ENCODE results near the gene IL12RB1. TPM values are rescaled to one million over a fixed set of nuclear protein-coding genes. Genes with fewer than 3 reads are reported as not detected.

Gene IL12RB1
- total RNA-seq, 3 donors from 2014 or later (not counting 1 experiment from before 2014, with no cell fraction given) = 90.1 to 105 (median 95.7) TPM

- Mint-ChIP-seq H3K27me3 (ENCODE audit: low read depth in 2 of 2) (no peaks in the 10 kb centered on the region), H3K4me1 (peaks cover 18 to 28% of the 10 kb centered on the region in 2 donors), H3K4me3 (peak overlapping the region; percentile 85), H3K36me3 (no peaks in the 10 kb centered on the region), H3K9me3 (no peaks in the 10 kb centered on the region), H3K27ac (peak overlapping the region; percentile 36 to 87)
- Histone ChIP-seq H3K9me3 (ENCODE audit: control insufficient read depth, insufficient read depth, low read length) (no peaks in the 10 kb centered on the region), H3K36me3 (ENCODE audit: control insufficient read depth, insufficient read depth, low read length) (no peaks in the 10 kb centered on the region), H3K27ac (ENCODE audit: low read length) (peak overlapping the region; percentile 65), H3K4me3 (ENCODE audit: low read length) (peak overlapping the region; percentile 37), H3K27me3 (ENCODE audit: control insufficient read depth, insufficient read depth, low read length) (no peaks in the 10 kb centered on the region), H3K4me1 (ENCODE audit: control insufficient read depth, insufficient read depth, low read length) (peaks cover 36% of the 10 kb centered on the region)
- ATAC-seq (peak in 2 of 3 donors; percentile 18 to 28), DNase-seq (peak; percentile 42 to 70)
- intact Hi-C loops (cut with micrococcal nuclease) = no loop called here
- TF ChIP-seq CTCF (IDR thresholded peaks at IDR 0.05) = no peak
- WGBS (ENCODE audit: insufficient coverage) = 2% methylated on average over 34 of the region's 34 CpGs
These were observed 12.3 kb upstream of the IL12RB1 start for GRCh38 chr19:18098891-18099622.

- peaks cover 18 to 24% of the 10 kb centered on the region in 2 donors for H3K4me1 Mint-ChIP-seq
- H3K4me1 ChIP-seq (ENCODE audit: control insufficient read depth, insufficient read depth, low read length) = peaks cover 31% of the 10 kb centered on the region
- no peaks in the 10 kb centered on the region for H3K36me3 ChIP-seq (ENCODE audit: control insufficient read depth, insufficient read depth, low read length)
- peak overlapping the region; percentile 37 for H3K4me3 ChIP-seq (ENCODE audit: low read length)
- WGBS (ENCODE audit: insufficient coverage) = 28% methylated on average over 21 of the region's 22 CpGs
- peak overlapping the region; percentile 65 for H3K27ac ChIP-seq (ENCODE audit: low read length)
- H3K27ac Mint-ChIP-seq = peak overlapping the region; percentile 16 to 87
- H3K27me3 ChIP-seq (ENCODE audit: control insufficient read depth, insufficient read depth, low read length) = no peaks in the 10 kb centered on the region
- ATAC-seq (no peak), DNase-seq (no peak)
- no peak for TF ChIP-seq CTCF (IDR thresholded peaks at IDR 0.05)
- intact Hi-C loops (cut with micrococcal nuclease) = no loop called here
- no peaks in the 10 kb centered on the region for H3K36me3 Mint-ChIP-seq
- H3K27me3 Mint-ChIP-seq (ENCODE audit: low read depth in 2 of 2) = no peaks in the 10 kb centered on the region
- no peaks in the 10 kb centered on the region for H3K9me3 ChIP-seq (ENCODE audit: control insufficient read depth, insufficient read depth, low read length)
- no peaks in the 10 kb centered on the region for H3K9me3 Mint-ChIP-seq
- H3K4me3 Mint-ChIP-seq = peak overlapping the region; percentile 85
These were observed 11.5 kb upstream of the IL12RB1 start for GRCh38 chr19:18097993-18098890.

GRCh38 chr19:18097217-18097992, 10.7 kb upstream of the IL12RB1 start, which contains the start of gene MAST3:
Gene MAST3 (plus strand): TSS chr19:18097778. CDS start chr19:18097793, 15 bp downstream.
- Mint-ChIP-seq H3K36me3 (no peaks in the 10 kb centered on the region), H3K9me3 (no peaks in the 10 kb centered on the region), H3K27ac (peak within 1 kb of the TSS; percentile 16 to 87), H3K4me1 (peaks cover 18 to 24% of the 10 kb centered on the region in 2 donors), H3K27me3 (ENCODE audit: low read depth in 2 of 2) (no peaks in the 10 kb centered on the region), H3K4me3 (peak within 1 kb of the TSS; percentile 85)
- H3K27ac ChIP-seq (ENCODE audit: low read length) = peak within 1 kb of the TSS; percentile 65
- no peaks in the 10 kb centered on the region for H3K27me3 ChIP-seq (ENCODE audit: control insufficient read depth, insufficient read depth, low read length)
- no peaks in the 10 kb centered on the region for H3K9me3 ChIP-seq (ENCODE audit: control insufficient read depth, insufficient read depth, low read length)
- no peaks in the 10 kb centered on the region for H3K36me3 ChIP-seq (ENCODE audit: control insufficient read depth, insufficient read depth, low read length)
- intact Hi-C loops (cut with micrococcal nuclease) = no loop called here
- no peak for TF ChIP-seq CTCF (IDR thresholded peaks at IDR 0.05)
- DNase-seq (peak; percentile 92 to 95), ATAC-seq (peak; percentile 97 to 100 (median 98))
- H3K4me1 ChIP-seq (ENCODE audit: control insufficient read depth, insufficient read depth, low read length) = peaks cover 31% of the 10 kb centered on the region
- 22% methylated on average over 54 of the region's 54 CpGs for WGBS (ENCODE audit: insufficient coverage)
- peak within 1 kb of the TSS; percentile 37 for H3K4me3 ChIP-seq (ENCODE audit: low read length)

All from natural killer cell (primary cell).